H1 (cell line): ENCODE results near the gene COQ2. TPM values are rescaled to one million over a fixed set of nuclear protein-coding genes. Genes with fewer than 3 reads are reported as not detected.

ENCODE experiments used
- CTCF ChIA-PET: fragments of 300-600 bp; sonication (Branson Sonifier 250); formaldehyde crosslinking; loops from one replicate; lab custom pipeline; 2021; ENCODE audit not compliant: partially characterized antibody; lab: Charles Lee
- POLR2A ChIA-PET: fragments of 300-600 bp; sonication (Branson Sonifier 250); formaldehyde crosslinking; loops from one replicate; lab custom pipeline; 2021; ENCODE audit warnings: inconsistent platforms; ENCODE audit not compliant: partially characterized antibody; lab: Charles Lee
- DNase-seq, 2 experiments: peaks; one replicate each; pipeline versions ENCODE4 v3.0.0 to v3.0.0-alpha.2; 2010 to 2022; ENCODE audit warnings: low spot score in 2 of 2, low read depth in 1 of 2, mixed read lengths in 1 of 2
- FAIRE-seq: peaks from 2 replicates; lab custom pipeline; 2011; peaks lifted over from hg19 to GRCh38; lab: Jason Lieb, UNC
- H2AFZ ChIP-seq: 2 replicates; pipeline ENCODE4 v1.8.1; 2012; ENCODE audit warnings: low read length, inconsistent platforms
- H2AK5ac ChIP-seq: 2 replicates; pipeline ENCODE4 v1.6.1; 2013; ENCODE audit warnings: low read depth, low read length
- H2BK120ac ChIP-seq: replicated peaks from 2 replicates; pipeline ENCODE3; 2013; ENCODE audit warnings: low read depth, low read length, inconsistent platforms
- H2BK12ac ChIP-seq: 2 replicates; pipeline ENCODE4 v1.6.1; 2013; ENCODE audit warnings: low read depth, low read length
- H2BK15ac ChIP-seq: 2 replicates; pipeline ENCODE4 v1.6.1; 2013; ENCODE audit warnings: low read length
- H2BK20ac ChIP-seq: 2 replicates; pipeline ENCODE4 v1.6.1; 2013; ENCODE audit warnings: low read length
- H2BK5ac ChIP-seq: 2 replicates; pipeline ENCODE4 v1.6.1; 2013; ENCODE audit warnings: low read depth, low read length
- H3K14ac ChIP-seq: 2 replicates; pipeline ENCODE4 v1.6.1; 2013; ENCODE audit warnings: inconsistent platforms; ENCODE audit not compliant: insufficient read length
- H3K18ac ChIP-seq: 2 replicates; pipeline ENCODE4 v1.6.1; 2013; ENCODE audit warnings: low read length; ENCODE audit errors: extremely low read depth
- H3K23ac ChIP-seq: 2 replicates; pipeline ENCODE4 v1.6.1; 2013; ENCODE audit warnings: inconsistent platforms; ENCODE audit not compliant: insufficient read length
- H3K23me2 ChIP-seq: 2 replicates; pipeline ENCODE4 v1.6.1; 2013; ENCODE audit warnings: low read depth, low read length
- H3K27ac ChIP-seq: 2 replicates; pipeline ENCODE4 v1.6.1; 2011; ENCODE audit warnings: low read depth, low read length, inconsistent platforms
- H3K27me3 ChIP-seq, 4 experiments: replicated peaks in 1 of 4; 1 replicate in 1 of 4; 2 replicates in 3 of 4; pipeline versions ENCODE4 v1.6.1 to v1.8.1; 2011 to 2013; ENCODE audit warnings: low read length in 3 of 4, mild to moderate bottlenecking in 3 of 4, inconsistent platforms in 2 of 4, mixed read lengths in 2 of 4, moderate library complexity in 1 of 4; ENCODE audit not compliant: control insufficient read depth in 3 of 4, insufficient read depth in 3 of 4; ENCODE audit errors: extremely low read depth in 1 of 4
- H3K36me3 ChIP-seq, 4 experiments: 2 replicates each; pipeline versions ENCODE4 v1.6.1 to v1.8.1; 2011 to 2013; ENCODE audit warnings: mild to moderate bottlenecking in 4 of 4, low read length in 3 of 4, moderate library complexity in 2 of 4, control low read depth in 1 of 4, inconsistent platforms in 1 of 4; ENCODE audit not compliant: insufficient read depth in 4 of 4, control insufficient read depth in 2 of 4
- H3K4ac ChIP-seq: replicated peaks from 2 replicates; pipeline ENCODE3; 2013; ENCODE audit warnings: low read length, low read depth, mixed read lengths, inconsistent platforms; ENCODE audit not compliant: insufficient read length
- H3K4me1 ChIP-seq, 4 experiments: replicated peaks in 1 of 4; 1 replicate in 1 of 4; 2 replicates in 3 of 4; pipeline versions ENCODE4 v1.6.1 to v1.8.1; 2011 to 2013; ENCODE audit warnings: low read length in 3 of 4, inconsistent platforms in 2 of 4, mixed read lengths in 1 of 4; ENCODE audit not compliant: insufficient read depth in 4 of 4, control insufficient read depth in 3 of 4
- H3K4me2 ChIP-seq, 2 experiments: 2 replicates each; pipeline versions ENCODE4 v1.6.1 to v1.8.1; 2011 to 2013; ENCODE audit warnings: low read depth in 2 of 2, low read length in 2 of 2, control low read depth in 1 of 2, inconsistent platforms in 1 of 2, mild to moderate bottlenecking in 1 of 2; ENCODE audit not compliant: insufficient read depth in 1 of 2
- H3K4me3 ChIP-seq, 4 experiments: fragments of 200-600, 300-600 bp in 1 of 4; sonication (generic), shearing (Covaris generic), sonication (Bioruptor Twin) in 1 of 4; 2 replicates each; pipeline versions ENCODE4 v1.5.1 to v1.8.1; 2011 to 2016; ENCODE audit warnings: low read length in 4 of 4, low read depth in 3 of 4, control low read depth in 2 of 4, inconsistent platforms in 2 of 4, mild to moderate bottlenecking in 2 of 4, mixed read lengths in 1 of 4, moderate library complexity in 1 of 4; ENCODE audit not compliant: insufficient read depth in 2 of 4; ENCODE audit errors: extremely low read depth in 1 of 4
- H3K56ac ChIP-seq: replicated peaks from 2 replicates; pipeline ENCODE3; 2013; ENCODE audit warnings: low read depth, mild to moderate bottlenecking, mixed read lengths, low read length, inconsistent platforms; ENCODE audit not compliant: insufficient read length
- H3K79me1 ChIP-seq: 2 replicates; pipeline ENCODE4 v1.6.1; 2013; ENCODE audit warnings: low read depth, low read length, control low read depth
- H3K79me2 ChIP-seq, 2 experiments: 2 replicates each; pipeline versions ENCODE4 v1.6.1 to v1.8.1; 2012 to 2013; ENCODE audit warnings: low read length in 2 of 2, mild to moderate bottlenecking in 2 of 2, inconsistent platforms in 1 of 2; ENCODE audit not compliant: insufficient read depth in 2 of 2, control insufficient read depth in 1 of 2
- H3K9ac ChIP-seq, 4 experiments: replicated peaks in 1 of 4; 1 replicate in 1 of 4; 2 replicates in 3 of 4; pipeline versions ENCODE4 v1.6.1 to v1.8.1; 2011 to 2013; ENCODE audit warnings: low read depth in 3 of 4, low read length in 3 of 4, control low read depth in 2 of 4, mild to moderate bottlenecking in 2 of 4, moderate library complexity in 2 of 4, inconsistent platforms in 1 of 4; ENCODE audit errors: extremely low read depth in 1 of 4
- H3K9me3 ChIP-seq, 2 experiments: 2 replicates each; pipeline versions ENCODE4 v1.6.1 to v1.8.1; 2012 to 2013; ENCODE audit warnings: mild to moderate bottlenecking in 2 of 2, moderate library complexity in 2 of 2, control low read depth in 1 of 2, inconsistent platforms in 1 of 2, low read depth in 1 of 2, low read length in 1 of 2, mixed read lengths in 1 of 2; ENCODE audit not compliant: insufficient read depth in 2 of 2
- H4K20me1 ChIP-seq, 2 experiments: replicated peaks in 1 of 2; 2 replicates each; pipeline versions ENCODE3 to v1.8.1; 2011 to 2013; ENCODE audit warnings: inconsistent platforms in 2 of 2, low read length in 2 of 2, mild to moderate bottlenecking in 1 of 2; ENCODE audit not compliant: insufficient read depth in 2 of 2, control insufficient read depth in 1 of 2
- H4K5ac ChIP-seq: 2 replicates; pipeline ENCODE4 v1.6.1; 2013; ENCODE audit warnings: low read length, low read depth, mixed read lengths, inconsistent platforms; ENCODE audit not compliant: insufficient read length
- H4K8ac ChIP-seq: 2 replicates; pipeline ENCODE4 v1.8.0; 2013; ENCODE audit warnings: mild to moderate bottlenecking, moderate library complexity, low read length, inconsistent platforms; ENCODE audit not compliant: insufficient read depth; ENCODE audit errors: extremely low read depth
- H4K91ac ChIP-seq: replicated peaks from 2 replicates; pipeline ENCODE3; 2013; ENCODE audit warnings: low read length, mixed read lengths, inconsistent platforms; ENCODE audit not compliant: insufficient read length
- CBX5 ChIP-seq: fragments of 300-800, 300-1000 bp; sonication (generic); IDR thresholded peaks from 2 replicates; pipeline ENCODE4 v1.7.1; 2016; ENCODE audit warnings: antibody characterized with exemption, low read length, low read depth
- GABPA ChIP-seq: IDR thresholded peaks from 2 replicates; pipeline ENCODE4 v1.6.1; 2011; ENCODE audit warnings: mild to moderate bottlenecking, low read length, moderate library complexity, borderline replicate concordance; ENCODE audit not compliant: insufficient read depth
- PHF8 ChIP-seq: fragments of 200-600 bp; sonication (generic); conservative IDR thresholded peaks from 2 replicates; pipeline ENCODE4 v1.7.1; 2012; ENCODE audit warnings: low read depth, mild to moderate bottlenecking, inconsistent platforms, low read length, moderate library complexity
- WGBS, 2 experiments: shearing (Covaris generic) in 1 of 2; methylation state at CpG; one replicate each; pipeline versions ENCODE4 v1.1.6 to v1.1.7; 2013 to 2015; ENCODE audit warnings: low lambda C conversion rate in 2 of 2, mixed read lengths in 2 of 2, inconsistent platforms in 1 of 2, low coverage in 1 of 2, missing lambda C conversion rate in 1 of 2; ENCODE audit not compliant: insufficient replicate concordance in 2 of 2, insufficient coverage in 1 of 2, insufficient read length in 1 of 2; ENCODE audit errors: extremely low coverage in 1 of 2, missing lambda C conversion rate in 1 of 2; 5-methylcytosine and 5-hydroxymethylcytosine counted together
- polyA plus RNA-seq, 7 experiments: library from polyadenylated mRNA; depleted of rRNA in 3 of 7; stranded (reverse) in 5 of 7; unstranded in 2 of 7; fragments of >200 nt in 5 of 7; fragments of 200-250 nt in 2 of 7; gene quantifications; 1 replicate in 5 of 7; 2 replicates in 1 of 7; 4 replicates in 1 of 7; pipeline versions ENCODE4 v1.2.1 to v1.2.3, GENCODE V29; 2011 to 2013; ENCODE audit warnings: missing spikeins in 2 of 7, mixed read lengths in 2 of 7
- total RNA-seq: library from RNA; stranded (reverse); fragmentation: NEBNext Ultra II Directional; extraction: Animal tissue kit (Norgen Biotek cat#: 25700); gene quantifications from 2 replicates; pipeline ENCODE4 v1.2.1, GENCODE V29; 2021
- TF ChIP-seq, protein P1 (sequence below): IDR thresholded peaks from 2 replicates; pipeline ENCODE4 v1.6.1; 2012; ENCODE audit warnings: low read length, inconsistent platforms

Gene COQ2
- total and polyA plus RNA-seq, 2 of the 8 experiments (the other 6 are each of a cell fraction or from before 2014, with no cell fraction given), result 21.5 to 22.9 TPM

- Histone ChIP-seq H3K27ac (no peak overlapping the region), H3K4ac (no peak overlapping the region), H3K9ac (no peak overlapping the region), H3K27me3 (peaks cover 0 to 2% (median 0%) of the 10 kb centered on the region in 4 experiments; a peak in 1 of 7 replicates), H3K4me3 (no peak overlapping the region), H4K20me1 (peaks cover 0 to 2% of the 10 kb centered on the region in 2 experiments), H2AK5ac (no peak overlapping the region), H4K8ac (no peak overlapping the region), H3K4me1 (no peaks in the 10 kb centered on the region), H4K5ac (no peak overlapping the region), H3K79me2 (no peaks in the 10 kb centered on the region), H3K23me2 (no peaks in the 10 kb centered on the region), H2BK12ac (no peak overlapping the region), H2BK5ac (no peak overlapping the region), H3K23ac (no peak overlapping the region), H3K79me1 (no peaks in the 10 kb centered on the region), H2BK15ac (no peak overlapping the region), H3K36me3 (peaks cover 0 to 7% (median 3%) of the 10 kb centered on the region in 4 experiments; a peak in 2 of 8 replicates), H3K18ac (no peak overlapping the region), H2AFZ (no peak overlapping the region), H2BK20ac (no peak overlapping the region), H4K91ac (no peak overlapping the region), H3K56ac (no peak overlapping the region), H3K4me2 (no peak overlapping the region), H3K9me3 (no peaks in the 10 kb centered on the region), H2BK120ac (no peak overlapping the region), H3K14ac (no peak overlapping the region)
- ChIA-PET CTCF (interaction anchor here (1.0 to 3.4 kb wide), 4 partner anchors 9 to 185 kb away, joined by 3 to 19 read pairs (median 10); no protein-coding TSS in a partner anchor), POLR2A (interaction anchor here (1.5 to 2.9 kb wide), 2 partner anchors 9 to 25 kb away, joined by 5 to 8 read pairs; partner anchors contain the start of gene COQ2)
- no peak for FAIRE-seq
- WGBS, 2 experiments, result 89% methylated on average over 1 of the region's 1 CpG; no CpG with 5 or more reads in 1 of the 2 experiments
- no peak for DNase-seq
- TF ChIP-seq GABPA (no peak), CBX5 (no peak), PHF8 (no peak)
- TF ChIP-seq, protein P1, sequence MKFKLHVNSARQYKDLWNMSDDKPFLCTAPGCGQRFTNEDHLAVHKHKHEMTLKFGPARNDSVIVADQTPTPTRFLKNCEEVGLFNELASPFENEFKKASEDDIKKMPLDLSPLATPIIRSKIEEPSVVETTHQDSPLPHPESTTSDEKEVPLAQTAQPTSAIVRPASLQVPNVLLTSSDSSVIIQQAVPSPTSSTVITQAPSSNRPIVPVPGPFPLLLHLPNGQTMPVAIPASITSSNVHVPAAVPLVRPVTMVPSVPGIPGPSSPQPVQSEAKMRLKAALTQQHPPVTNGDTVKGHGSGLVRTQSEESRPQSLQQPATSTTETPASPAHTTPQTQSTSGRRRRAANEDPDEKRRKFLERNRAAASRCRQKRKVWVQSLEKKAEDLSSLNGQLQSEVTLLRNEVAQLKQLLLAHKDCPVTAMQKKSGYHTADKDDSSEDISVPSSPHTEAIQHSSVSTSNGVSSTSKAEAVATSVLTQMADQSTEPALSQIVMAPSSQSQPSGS, result no peak
These were observed 25.0 kb downstream of the COQ2 start for GRCh38 chr4:83259586-83259985.
